Naive B cell (primary cell): ENCODE results near the gene SPIB. TPM values are rescaled to one million over a fixed set of nuclear protein-coding genes. Genes with fewer than 3 reads are reported as not detected.

Experiments
- ATAC-seq, 2 donors: fragments of 150-1000 bp; cut with Tn5 transposase; 2 replicates each; pipeline ENCODE4 v1.10.0; 2021; ENCODE audit warnings: low read depth in 2 of 2, mild to moderate bottlenecking in 2 of 2, moderate library complexity in 2 of 2
- DNase-seq: peaks from one replicate; pipeline ENCODE4 v3.0.0; 2022
- H3K27ac Mint-ChIP-seq, 6 donors: one replicate each; pipeline ENCODE4 v1.8.0; 2020 to 2022; ENCODE audit warnings: mild to moderate bottlenecking in 6 of 6, mixed read lengths in 6 of 6, moderate library complexity in 5 of 6, inconsistent platforms in 2 of 6
- H3K27me3 Mint-ChIP-seq, 3 donors: one replicate each; pipeline ENCODE4 v1.8.0; 2021 to 2022; ENCODE audit warnings: mixed read lengths in 3 of 3, mild to moderate bottlenecking in 1 of 3
- H3K36me3 Mint-ChIP-seq, 2 donors: one replicate each; pipeline ENCODE4 v1.8.0; 2020 to 2022; ENCODE audit warnings: mixed read lengths in 2 of 2, inconsistent platforms in 1 of 2, mild to moderate bottlenecking in 1 of 2
- H3K4me1 Mint-ChIP-seq, 3 donors: one replicate each; pipeline ENCODE4 v1.8.0; 2020 to 2022; ENCODE audit warnings: mixed read lengths in 3 of 3, inconsistent platforms in 1 of 3, mild to moderate bottlenecking in 1 of 3, moderate library complexity in 1 of 3
- H3K4me3 Mint-ChIP-seq, 8 donors: one replicate each; pipeline ENCODE4 v1.8.0; 2020 to 2022; ENCODE audit warnings: mild to moderate bottlenecking in 8 of 8, mixed read lengths in 8 of 8, moderate library complexity in 8 of 8, inconsistent platforms in 2 of 8
- H3K9me3 Mint-ChIP-seq, 7 donors: one replicate each; pipeline ENCODE4 v1.8.0; 2020 to 2022; ENCODE audit warnings: mixed read lengths in 7 of 7, mild to moderate bottlenecking in 5 of 7, inconsistent platforms in 2 of 7, moderate library complexity in 1 of 7
- polyA plus RNA-seq, 6 donors: library from polyadenylated mRNA; unstranded; fragments of 300-500 nt; fragmentation: Illumina TruSeq; gene quantifications; one replicate each; pipeline ENCODE4 v1.2.3, GENCODE V29; 2021; ENCODE audit warnings: low read depth in 6 of 6

The SPIB gene
- polyA plus RNA-seq, 6 donors from 2014 or later: 218 to 343 (median 286) TPM

- no peak for ATAC-seq
- DNase-seq: no peak
- Mint-ChIP-seq H3K36me3 (peaks cover 0 to 20% of the 10 kb centered on the region in 2 donors), H3K4me3 (peak overlapping the region in 1 of 8 donors; percentile 62), H3K27me3 (no peaks in the 10 kb centered on the region), H3K9me3 (peaks cover 0 to 5% (median 0%) of the 10 kb centered on the region in 7 donors), H3K4me1 (peaks cover 0 to 7% (median 7%) of the 10 kb centered on the region in 3 donors), H3K27ac (no peak overlapping the region)
These were observed 28.3 kb downstream of the SPIB start for GRCh38 chr19:50447053-50447452.

- peaks cover 0 to 20% of the 10 kb centered on the region in 2 donors for H3K36me3 Mint-ChIP-seq
- peaks cover 0 to 7% (median 7%) of the 10 kb centered on the region in 3 donors for H3K4me1 Mint-ChIP-seq
- H3K4me3 Mint-ChIP-seq: no peak overlapping the region
- H3K9me3 Mint-ChIP-seq: peaks cover 0 to 5% (median 0%) of the 10 kb centered on the region in 7 donors
- ATAC-seq: no peak
- no peak for DNase-seq
- H3K27ac Mint-ChIP-seq: peak overlapping the region in 2 of 6 donors; percentile 20 to 27
- H3K27me3 Mint-ChIP-seq: no peaks in the 10 kb centered on the region
These were observed 29.0 kb downstream of the SPIB start for GRCh38 chr19:50447750-50448149.

GRCh38 chr19:50449236-50449899 is 30.6 kb downstream of the SPIB start:
- H3K36me3 Mint-ChIP-seq: peaks cover 0 to 10% of the 10 kb centered on the region in 2 donors

GRCh38 chr19:50450369-50451222 is 31.9 kb downstream of the SPIB start:
- peak overlapping the region in 3 of 6 donors; percentile 57 to 89 (median 82) for H3K27ac Mint-ChIP-seq
- no peak for ATAC-seq
- peak; percentile 17 for DNase-seq
- H3K27me3 Mint-ChIP-seq: no peaks in the 10 kb centered on the region
- H3K4me3 Mint-ChIP-seq: peak overlapping the region in 2 of 8 donors; percentile 41 to 85
- peaks cover 0 to 7% (median under 1%) of the 10 kb centered on the region in 3 donors for H3K4me1 Mint-ChIP-seq
- H3K36me3 Mint-ChIP-seq: peaks cover 0 to 9% of the 10 kb centered on the region in 2 donors
- no peaks in the 10 kb centered on the region for H3K9me3 Mint-ChIP-seq

More at GRCh38 chr19:50449236-50449899, 30.6 kb downstream of the SPIB start:
- Mint-ChIP-seq H3K4me1 (peaks cover 0 to 7% (median 3%) of the 10 kb centered on the region in 3 donors), H3K27ac (peak overlapping the region in 1 of 6 donors; percentile 32), H3K27me3 (no peaks in the 10 kb centered on the region), H3K4me3 (no peak overlapping the region), H3K9me3 (peaks cover 0 to 1% (median 0%) of the 10 kb centered on the region in 7 donors)
- ATAC-seq: no peak
- no peak for DNase-seq

GRCh38 chr19:50451223-50451534 is 32.4 kb downstream of the SPIB start:
- peak overlapping the region in 3 of 6 donors; percentile 57 to 89 (median 82) for H3K27ac Mint-ChIP-seq
- peaks cover 0 to 15% of the 10 kb centered on the region in 2 donors for H3K36me3 Mint-ChIP-seq
- no peak for DNase-seq
- no peaks in the 10 kb centered on the region for H3K9me3 Mint-ChIP-seq
- no peak for ATAC-seq
- peaks cover 0 to 13% (median 7%) of the 10 kb centered on the region in 3 donors for H3K4me1 Mint-ChIP-seq
- peak overlapping the region in 1 of 8 donors; percentile 85 for H3K4me3 Mint-ChIP-seq
- no peaks in the 10 kb centered on the region for H3K27me3 Mint-ChIP-seq

- Mint-ChIP-seq H3K36me3 (peaks cover 0 to 18% of the 10 kb centered on the region in 2 donors), H3K27ac (peak overlapping the region in 3 of 6 donors; percentile 7 to 71 (median 21)), H3K4me3 (no peak overlapping the region), H3K4me1 (peaks cover 0 to 17% (median 7%) of the 10 kb centered on the region in 3 donors), H3K27me3 (no peaks in the 10 kb centered on the region), H3K9me3 (peaks cover 0 to 3% (median 0%) of the 10 kb centered on the region in 7 donors)
- no peak for DNase-seq
- ATAC-seq: no peak
These were observed 34.5 kb downstream of the SPIB start for GRCh38 chr19:50453243-50453642.

- H3K27ac Mint-ChIP-seq: peak overlapping the region in 3 of 6 donors; percentile 78 to 90 (median 84)
- DNase-seq (no peak), ATAC-seq (no peak)
- H3K4me3 Mint-ChIP-seq: no peak overlapping the region
- H3K4me1 Mint-ChIP-seq: peaks cover 15 to 31% (median 20%) of the 10 kb centered on the region in 3 donors
- no peaks in the 10 kb centered on the region for H3K27me3 Mint-ChIP-seq
- H3K9me3 Mint-ChIP-seq: peaks cover 0 to 3% (median 0%) of the 10 kb centered on the region in 7 donors
- peaks cover 0 to 17% of the 10 kb centered on the region in 2 donors for H3K36me3 Mint-ChIP-seq
These were observed 37.3 kb downstream of the SPIB start for GRCh38 chr19:50455992-50456391.

- ATAC-seq: no peak
- no peaks in the 10 kb centered on the region for H3K27me3 Mint-ChIP-seq
- no peak for DNase-seq
These were observed 38.6 kb downstream of the SPIB start for GRCh38 chr19:50457300-50457699.

GRCh38 chr19:50458396-50459066 is 39.8 kb downstream of the SPIB start:
- H3K4me1 Mint-ChIP-seq: peaks cover 21 to 38% (median 25%) of the 10 kb centered on the region in 3 donors
- DNase-seq: no peak
- no peaks in the 10 kb centered on the region for H3K27me3 Mint-ChIP-seq
- peaks cover 0 to 3% (median 0%) of the 10 kb centered on the region in 7 donors for H3K9me3 Mint-ChIP-seq
- ATAC-seq: no peak
- H3K4me3 Mint-ChIP-seq: peak overlapping the region in 5 of 8 donors; percentile 29 to 75 (median 47)
- H3K27ac Mint-ChIP-seq: peak overlapping the region in 4 of 6 donors; percentile 67 to 91 (median 84)
- peaks cover 0 to 17% of the 10 kb centered on the region in 2 donors for H3K36me3 Mint-ChIP-seq

More at GRCh38 chr19:50457300-50457699, 38.6 kb downstream of the SPIB start:
- peak overlapping the region in 1 of 6 donors; percentile 12 for H3K27ac Mint-ChIP-seq
- peaks cover 21 to 38% (median 25%) of the 10 kb centered on the region in 3 donors for H3K4me1 Mint-ChIP-seq
- H3K36me3 Mint-ChIP-seq: peaks cover 0 to 17% of the 10 kb centered on the region in 2 donors
- peak overlapping the region in 1 of 8 donors; percentile 1 for H3K4me3 Mint-ChIP-seq
- peaks cover 0 to 3% (median 0%) of the 10 kb centered on the region in 7 donors for H3K9me3 Mint-ChIP-seq

GRCh38 chr19:50459067-50459456 is 40.3 kb downstream of the SPIB start:
- ATAC-seq (no peak), DNase-seq (no peak)
- Mint-ChIP-seq H3K27me3 (no peaks in the 10 kb centered on the region), H3K36me3 (peaks cover 0 to 17% of the 10 kb centered on the region in 2 donors), H3K9me3 (peaks cover 0 to 3% (median 0%) of the 10 kb centered on the region in 7 donors), H3K27ac (peak overlapping the region in 1 of 6 donors; percentile 91), H3K4me1 (peaks cover 21 to 38% (median 25%) of the 10 kb centered on the region in 3 donors), H3K4me3 (no peak overlapping the region)

GRCh38 chr19:50459638-50460037 is 40.9 kb downstream of the SPIB start:
- Mint-ChIP-seq H3K4me1 (peaks cover 21 to 38% (median 25%) of the 10 kb centered on the region in 3 donors), H3K27ac (peak overlapping the region; percentile 91 to 99 (median 98)), H3K4me3 (peak overlapping the region; percentile 47 to 88 (median 71)), H3K9me3 (peaks cover 0 to 3% (median 0%) of the 10 kb centered on the region in 7 donors), H3K27me3 (no peaks in the 10 kb centered on the region), H3K36me3 (peaks cover 0 to 17% of the 10 kb centered on the region in 2 donors)
- DNase-seq (no peak), ATAC-seq (no peak)

GRCh38 chr19:50460161-50460765 is 41.5 kb downstream of the SPIB start:
- peak; percentile 79 for DNase-seq
- peaks cover 21 to 38% (median 25%) of the 10 kb centered on the region in 3 donors for H3K4me1 Mint-ChIP-seq
- ATAC-seq: peak; percentile 79 to 80
- peaks cover 0 to 3% (median 0%) of the 10 kb centered on the region in 7 donors for H3K9me3 Mint-ChIP-seq
- peak overlapping the region; percentile 91 to 99 (median 98) for H3K27ac Mint-ChIP-seq
- peak overlapping the region; percentile 50 to 90 (median 75) for H3K4me3 Mint-ChIP-seq
- H3K27me3 Mint-ChIP-seq: no peaks in the 10 kb centered on the region
- H3K36me3 Mint-ChIP-seq: peaks cover 0 to 17% of the 10 kb centered on the region in 2 donors
